HG02798 (cell line): ENCODE data around the gene SSBP3.

Source experiments
- ATAC-seq: cut with Tn5 transposase; IDR thresholded peaks from one replicate; pipeline ENCODE4 v1.9.1; 2021; ENCODE audit warnings: mild to moderate bottlenecking; ENCODE audit not compliant: unreplicated experiment, poor library complexity

SSBP3 gene

DNA sequence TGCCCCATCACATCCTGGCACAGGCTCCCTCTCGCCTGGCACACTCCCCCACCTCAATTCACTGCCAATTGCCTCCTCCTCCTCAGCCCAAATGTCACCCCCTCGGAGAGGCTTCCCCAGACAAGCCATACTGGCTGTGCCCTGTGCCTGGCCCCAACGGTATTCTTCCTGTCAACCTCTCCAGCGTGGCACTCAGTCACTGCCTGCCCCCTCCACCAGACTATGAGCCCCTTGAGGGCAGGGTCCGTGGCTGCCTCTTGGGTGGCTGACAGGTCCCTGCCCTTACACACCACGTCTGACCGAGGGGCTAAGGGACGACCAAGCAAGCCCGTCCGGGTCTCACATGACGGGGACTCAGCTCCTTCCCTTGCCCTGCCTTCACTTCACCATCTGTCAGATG lies 131.3 kb downstream of the SSBP3 start:
- ATAC-seq, result no peak

- ATAC-seq, result no peak
Measured at GRCh38 chr1:54274448-54274847, 131.7 kb downstream of the SSBP3 start.

DNA sequence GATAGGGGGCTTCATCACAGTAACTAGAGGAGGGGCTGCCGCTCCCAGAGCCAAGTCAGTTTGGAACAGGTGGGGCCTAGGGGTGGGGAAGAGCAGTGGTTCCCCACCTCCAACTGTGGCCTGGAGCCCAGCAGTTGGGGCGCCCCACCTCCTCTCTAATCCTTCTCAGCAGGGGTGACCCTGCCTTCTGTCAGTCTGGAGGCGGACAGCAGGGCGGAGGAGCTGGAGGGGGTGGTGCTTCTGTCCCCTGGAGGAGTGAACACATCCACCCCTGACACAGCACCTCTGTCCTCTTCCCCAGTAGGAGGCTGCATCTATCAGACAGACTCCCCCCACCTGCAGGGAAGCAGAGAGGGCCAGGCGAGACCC lies 132.4 kb downstream of the SSBP3 start:
- no peak for ATAC-seq

GRCh38 chr1:54273092-54273794 lies 133.0 kb downstream of the SSBP3 start:
- no peak for ATAC-seq

DNA sequence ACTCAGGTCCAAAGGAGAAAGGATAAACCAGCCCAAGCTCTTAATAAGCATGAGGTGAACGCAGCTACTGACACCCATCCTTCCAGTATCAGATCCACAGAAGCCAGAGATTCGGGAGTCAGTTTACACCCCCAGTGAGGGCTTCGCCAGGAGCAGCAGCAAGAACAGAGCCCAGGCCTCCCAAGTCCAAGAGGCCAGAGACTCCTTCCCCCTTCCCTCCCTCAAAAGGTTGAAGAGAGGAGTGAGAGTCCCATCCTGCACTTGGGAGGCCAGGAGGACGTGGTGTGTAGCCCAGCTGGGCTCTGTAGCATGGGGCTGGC lies 133.5 kb downstream of the SSBP3 start:
- no peak for ATAC-seq

DNA sequence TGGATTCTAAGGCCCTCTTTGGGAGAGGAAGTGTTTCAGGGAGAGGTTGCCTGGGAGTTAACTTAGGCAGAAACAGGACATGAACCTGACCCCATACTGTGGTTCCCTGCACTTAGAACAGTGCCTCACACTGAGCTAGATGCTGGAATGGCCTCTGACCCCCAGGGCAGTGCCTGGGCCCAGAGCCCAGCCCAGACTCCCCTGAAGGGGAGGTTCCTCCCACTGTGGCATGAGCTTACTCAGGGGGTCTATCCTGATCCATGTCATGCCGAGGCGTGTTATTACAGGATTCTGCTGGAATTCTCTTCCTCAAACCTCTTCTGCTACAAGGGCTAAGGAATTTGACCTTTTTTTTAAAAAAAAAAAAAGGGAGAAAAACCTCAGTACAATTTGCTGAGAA lies 134.1 kb downstream of the SSBP3 start:
- no peak for ATAC-seq

GRCh38 chr1:54271341-54271740 lies 134.9 kb downstream of the SSBP3 start:
- no peak for ATAC-seq

GRCh38 chr1:54270543-54270942 lies 135.7 kb downstream of the SSBP3 start:
- ATAC-seq, result no peak

DNA sequence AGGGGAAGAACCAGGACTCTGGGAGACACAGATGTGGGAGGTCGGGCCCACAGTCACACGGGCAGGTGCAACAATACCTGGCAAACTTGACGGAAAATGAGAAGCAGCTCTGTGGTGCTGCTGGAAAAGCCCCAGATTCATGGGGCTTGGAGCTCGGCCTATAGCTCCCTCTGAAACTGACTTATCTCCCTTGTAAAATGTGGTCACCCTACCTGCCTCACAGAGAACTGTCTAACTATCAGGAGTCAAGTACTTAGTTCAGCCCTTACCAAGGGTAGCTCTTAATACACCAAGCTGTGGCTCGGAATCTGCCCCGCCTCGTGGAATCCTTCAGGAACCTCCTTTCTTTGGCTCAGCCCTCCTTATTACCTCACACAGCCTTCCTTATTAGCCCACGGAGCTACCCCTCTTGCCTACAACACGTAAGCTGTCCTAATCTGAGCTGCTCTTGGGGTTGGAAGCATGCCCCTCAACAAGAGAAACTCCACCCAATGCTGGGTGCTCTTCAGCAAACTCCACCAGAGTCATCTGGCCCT lies 137.4 kb downstream of the SSBP3 start:
- ATAC-seq, result no peak

GRCh38 chr1:54267815-54268761 lies 138.1 kb downstream of the SSBP3 start:
- ATAC-seq, result no peak

DNA sequence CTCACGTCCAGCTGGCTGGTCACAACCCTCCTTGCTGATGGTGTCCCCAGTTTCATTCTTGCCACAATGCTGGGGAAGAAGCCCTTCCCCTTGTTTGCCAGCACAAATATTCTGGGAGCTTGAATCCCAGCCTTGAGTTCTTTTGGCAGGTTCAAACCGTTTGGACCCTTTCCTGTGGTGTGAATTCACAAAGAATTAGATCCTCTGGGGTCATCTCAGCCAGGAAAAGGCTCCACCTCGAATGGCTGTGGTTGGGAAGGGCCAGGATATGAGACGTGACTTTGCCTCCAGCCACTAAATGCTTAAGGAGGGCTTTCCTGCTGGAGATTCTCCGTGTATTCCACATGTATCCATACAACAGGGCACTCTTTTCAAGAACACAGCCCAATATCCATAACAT lies 139.3 kb downstream of the SSBP3 start:
- no peak for ATAC-seq

- no peak for ATAC-seq
Measured at GRCh38 chr1:54266195-54266594, 140.0 kb downstream of the SSBP3 start.

DNA sequence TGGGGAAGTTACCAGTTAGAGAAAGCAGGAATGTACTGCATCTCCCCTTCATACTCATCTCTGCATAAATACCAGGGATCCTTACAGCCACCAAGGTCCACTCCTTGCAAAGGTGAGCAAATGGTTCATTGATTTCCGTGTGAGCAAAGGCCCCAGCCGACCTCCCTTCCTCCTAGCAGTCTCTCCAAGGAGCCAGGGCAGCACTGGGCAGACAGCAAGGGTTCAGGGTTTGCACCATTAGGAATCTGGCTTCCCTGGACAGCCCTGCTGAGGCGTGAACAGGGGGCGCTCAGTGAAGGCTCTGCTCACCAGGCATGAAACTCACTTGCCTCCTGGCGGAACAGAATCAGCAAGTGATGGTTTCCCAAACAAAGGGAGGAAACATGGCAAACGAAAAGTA lies 140.5 kb downstream of the SSBP3 start:
- no peak for ATAC-seq

GRCh38 chr1:54265126-54265525 lies 141.1 kb downstream of the SSBP3 start:
- ATAC-seq, result no peak

GRCh38 chr1:54263601-54264226 lies 142.5 kb downstream of the SSBP3 start:
- ATAC-seq, result no peak

DNA sequence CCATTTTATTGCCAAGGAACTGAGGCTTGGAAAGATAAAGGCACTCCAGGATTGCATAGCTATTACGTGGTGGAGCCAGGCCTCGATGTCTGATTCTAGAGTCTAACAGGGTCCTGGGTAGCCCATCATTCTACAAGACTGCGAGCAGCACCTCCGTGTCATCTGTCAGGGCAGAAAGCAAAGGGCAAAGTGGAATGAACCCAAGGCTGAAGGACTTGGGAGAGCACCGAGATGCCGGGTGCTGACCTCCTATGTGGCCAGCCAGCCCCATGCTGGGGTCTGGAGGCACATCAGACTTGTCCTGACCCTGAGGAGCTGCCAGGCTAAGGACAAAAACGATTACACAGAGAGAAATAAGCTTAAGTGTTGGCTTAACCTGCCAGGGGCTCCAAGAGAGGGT lies 143.9 kb downstream of the SSBP3 start:
- ATAC-seq, result no peak

DNA sequence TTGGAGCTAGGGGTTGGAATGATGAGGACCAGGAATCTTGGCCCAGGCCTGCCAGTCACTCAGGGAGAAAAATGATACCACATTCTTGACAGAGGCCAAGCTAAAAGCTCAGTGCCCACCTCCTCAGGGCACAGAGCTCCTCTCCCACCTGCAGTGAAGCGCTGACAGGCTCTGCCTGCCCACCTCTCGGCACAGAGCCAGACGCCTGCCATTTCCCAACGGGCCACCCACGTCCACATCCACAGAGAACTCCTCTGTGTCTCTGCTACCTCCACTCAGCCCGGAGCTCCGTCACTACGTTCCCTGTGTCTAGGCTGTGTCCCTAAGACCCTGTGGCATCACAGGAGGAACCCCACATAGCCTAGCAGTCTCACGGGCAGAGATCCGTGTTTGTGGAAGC lies 145.4 kb downstream of the SSBP3 start:
- no peak for ATAC-seq

DNA sequence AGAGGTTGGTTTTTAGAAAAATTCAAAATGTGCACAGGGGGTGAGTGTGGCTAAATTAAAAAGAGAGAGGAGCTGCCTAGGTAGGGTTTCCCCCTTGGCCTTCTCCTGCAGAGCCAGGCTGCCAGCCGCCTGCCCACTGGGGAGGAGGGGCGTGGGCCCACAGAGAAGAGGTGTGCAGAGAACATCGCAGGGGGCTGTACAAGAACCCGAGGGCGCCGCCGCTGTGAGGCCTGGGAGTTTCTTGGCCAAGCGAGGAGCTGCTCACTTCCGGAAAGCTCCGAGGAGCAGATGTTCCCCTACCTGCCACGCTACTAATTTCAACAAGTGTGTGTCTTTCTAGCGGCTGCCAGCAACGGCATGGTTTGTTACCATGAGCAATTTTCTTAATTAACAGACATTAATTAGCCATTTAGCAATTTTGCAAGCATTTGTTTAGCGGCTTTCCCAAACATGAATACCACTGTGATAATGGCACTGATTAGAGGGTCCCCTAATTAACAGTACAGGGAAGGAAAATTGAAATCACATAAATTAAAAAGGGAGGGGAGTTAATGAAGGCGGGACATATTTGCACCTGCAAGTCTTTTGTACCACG lies 146.6 kb downstream of the SSBP3 start:
- no peak for ATAC-seq

- no peak for ATAC-seq
Measured at GRCh38 chr1:54257876-54258275, 148.3 kb downstream of the SSBP3 start.

- ATAC-seq, result no peak
Measured at GRCh38 chr1:54257346-54257620, 148.9 kb downstream of the SSBP3 start.
